HG03064 (cell line): ENCODE measurements around the gene HAO1.

Source experiments
- ATAC-seq: cut with Tn5 transposase; IDR thresholded peaks from one replicate; pipeline ENCODE4 v1.9.1; 2021; ENCODE audit warnings: low read depth; ENCODE audit not compliant: unreplicated experiment

The HAO1 gene

DNA sequence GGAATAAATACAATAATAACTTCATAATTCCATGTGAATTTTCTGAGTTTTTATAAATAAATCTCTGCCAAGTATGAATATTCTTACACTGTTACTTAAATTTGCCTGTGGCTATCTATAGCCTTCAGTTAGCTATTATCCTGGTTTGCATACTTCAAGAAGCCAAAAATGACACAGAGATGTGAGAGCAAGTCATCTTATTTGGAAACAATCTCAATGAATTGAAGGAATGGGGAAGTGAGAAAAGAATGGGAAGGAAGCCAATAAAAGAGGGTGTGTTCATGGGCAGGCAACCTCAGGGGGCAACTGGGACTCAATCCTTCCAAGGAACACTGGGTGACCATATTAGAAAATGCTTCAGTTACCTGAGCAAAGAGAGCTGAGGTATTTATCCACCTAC lies 9.9 kb downstream of the HAO1 start:
- ATAC-seq: no peak

DNA sequence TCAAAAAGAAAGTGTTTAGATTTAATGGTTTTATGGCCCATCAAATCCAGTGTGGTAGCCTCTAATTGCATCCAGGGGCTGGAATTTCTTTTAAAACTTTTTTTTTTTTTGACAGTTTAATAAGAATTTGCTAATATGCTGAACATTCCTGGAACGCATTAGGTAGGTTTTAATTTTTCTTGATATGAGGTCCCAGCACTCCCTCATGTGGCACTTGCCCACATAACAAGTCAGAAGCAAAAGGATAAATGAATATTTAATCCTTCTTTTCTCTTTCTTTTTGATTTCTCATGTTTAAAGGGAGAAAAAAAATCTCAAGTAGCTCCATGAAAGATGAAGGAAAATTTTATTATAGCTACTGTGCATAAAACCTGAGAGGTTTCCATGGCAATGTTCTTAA lies 13.5 kb downstream of the HAO1 start:
- no peak for ATAC-seq

DNA sequence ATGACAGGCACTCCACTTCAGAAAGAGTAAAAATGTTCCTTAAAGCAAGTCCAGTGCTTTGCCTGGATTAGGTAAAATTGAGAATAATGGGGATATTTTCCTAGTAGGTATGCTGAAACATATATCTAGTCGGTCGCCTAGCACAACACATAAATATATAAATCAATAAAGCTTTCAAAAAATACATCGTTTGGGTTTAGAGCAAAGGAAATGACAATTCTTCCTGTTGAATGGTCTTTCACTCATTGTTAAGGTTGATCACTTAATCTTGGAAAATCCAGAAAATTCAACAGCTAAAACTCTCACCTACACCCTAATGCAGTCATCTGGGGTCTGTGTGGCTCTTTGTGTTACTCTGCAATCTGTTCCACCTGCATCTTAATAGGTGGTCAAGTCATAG lies 13.9 kb downstream of the HAO1 start:
- no peak for ATAC-seq

DNA sequence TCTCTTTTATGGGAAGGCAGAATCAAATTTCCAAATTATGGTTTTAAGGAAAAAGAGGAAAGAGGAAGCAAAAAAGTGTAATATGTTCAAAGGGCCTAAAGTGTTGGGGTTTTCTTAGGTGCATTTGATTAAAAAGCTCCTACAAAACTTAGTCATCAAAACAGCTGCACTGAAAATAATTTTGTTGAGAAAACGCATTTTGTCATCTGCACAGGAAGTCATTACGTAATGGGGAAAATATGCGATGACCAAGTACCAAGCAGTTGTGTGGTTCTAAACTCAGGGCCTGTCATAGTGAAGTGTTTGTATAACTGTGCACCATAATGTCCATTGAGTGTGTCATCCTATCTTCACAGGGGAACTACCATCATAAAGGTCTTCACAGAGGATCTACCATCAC lies 15.6 kb downstream of the HAO1 start:
- ATAC-seq: no peak

DNA sequence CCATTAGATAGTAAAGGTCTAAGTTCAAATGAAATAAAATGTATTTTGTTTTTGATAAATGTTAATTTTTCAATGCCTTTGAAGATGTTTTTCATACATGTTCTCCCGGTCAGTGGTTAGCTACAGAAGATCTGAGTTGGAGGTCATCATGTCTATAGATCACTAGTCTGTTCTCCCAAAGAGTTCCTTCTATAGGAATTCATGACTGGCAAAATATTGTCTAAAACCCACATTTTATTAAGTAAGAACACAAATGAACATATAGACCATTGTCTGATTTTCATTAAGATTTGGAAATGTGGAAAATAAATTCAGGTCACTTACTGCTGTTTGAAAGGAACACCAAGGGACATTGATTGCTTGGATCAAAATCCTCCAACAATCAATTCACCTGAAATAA lies 23.6 kb downstream of the HAO1 start:
- ATAC-seq: no peak

DNA sequence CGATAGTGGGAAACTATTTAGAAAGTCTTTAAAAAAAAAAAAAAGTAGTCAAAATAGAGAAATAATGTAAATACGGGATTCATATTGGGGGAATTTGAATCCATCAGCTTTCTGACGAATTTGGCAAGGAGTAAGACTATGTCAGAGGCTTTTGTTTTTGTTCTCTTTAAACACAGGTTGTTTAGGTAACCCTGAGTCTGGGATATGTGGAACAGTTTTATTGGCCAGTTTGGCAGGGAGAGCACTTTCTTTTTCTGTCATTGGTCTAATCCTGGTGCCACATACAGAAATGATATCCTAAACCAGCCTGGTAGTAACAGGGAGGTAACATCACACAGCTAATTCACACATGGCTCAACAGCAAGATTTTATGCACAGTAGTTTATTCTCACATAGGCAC lies 27.7 kb downstream of the HAO1 start:
- ATAC-seq: no peak

DNA sequence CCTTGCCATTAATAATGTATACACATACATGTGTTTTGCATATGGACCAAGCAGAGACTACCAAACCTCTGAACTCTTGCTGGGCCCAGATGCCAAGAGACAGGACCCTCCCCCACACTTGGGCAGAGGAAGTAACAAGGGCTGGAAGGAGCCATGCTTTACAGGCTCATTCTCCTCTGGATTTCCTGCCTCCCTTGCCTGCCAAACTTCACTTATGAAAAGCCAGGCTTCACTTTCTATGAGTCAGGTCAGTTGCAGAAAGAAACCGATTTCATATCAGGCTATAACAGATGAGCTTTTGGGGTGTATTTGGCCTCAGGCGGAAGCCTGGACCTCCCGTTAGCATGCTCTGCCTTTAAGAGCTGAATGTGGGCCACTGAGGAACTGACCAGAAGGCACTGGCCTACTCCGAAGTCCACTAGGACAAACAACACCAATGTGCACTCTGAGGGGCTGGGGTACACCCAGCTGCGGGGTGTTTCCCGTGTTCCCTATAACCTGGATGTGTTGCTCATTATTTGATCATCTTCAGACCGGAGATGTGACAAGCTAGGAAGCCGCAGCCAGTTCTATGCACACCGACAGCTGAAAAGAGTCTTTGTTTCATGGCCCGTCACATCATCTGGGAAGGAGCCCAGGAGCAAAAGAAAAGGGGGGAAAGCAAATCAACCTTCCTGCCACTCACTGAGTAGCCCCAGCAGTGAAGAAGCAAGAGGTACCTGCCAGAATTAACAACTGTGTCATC lies 28.5 kb downstream of the HAO1 start:
- ATAC-seq: no peak

DNA sequence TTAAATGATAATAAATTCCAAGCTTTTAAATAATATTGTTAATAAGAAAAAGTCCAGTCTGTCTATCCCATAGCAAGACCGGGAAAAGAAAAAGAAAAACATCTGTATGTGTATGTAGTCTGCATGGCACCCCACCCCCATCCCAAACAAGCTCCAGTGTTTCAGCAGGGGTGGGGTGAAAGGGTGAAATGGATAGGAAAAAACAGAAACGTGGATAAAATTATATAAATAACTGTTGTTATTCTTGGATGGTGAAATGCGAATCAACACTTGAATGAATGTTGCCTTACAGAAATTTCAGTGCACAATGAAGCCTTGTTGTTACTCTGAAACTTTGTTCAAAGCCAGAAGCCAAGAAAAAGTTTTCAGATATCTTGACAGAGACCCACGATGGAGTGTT lies 31.4 kb downstream of the HAO1 start:
- no peak for ATAC-seq

DNA sequence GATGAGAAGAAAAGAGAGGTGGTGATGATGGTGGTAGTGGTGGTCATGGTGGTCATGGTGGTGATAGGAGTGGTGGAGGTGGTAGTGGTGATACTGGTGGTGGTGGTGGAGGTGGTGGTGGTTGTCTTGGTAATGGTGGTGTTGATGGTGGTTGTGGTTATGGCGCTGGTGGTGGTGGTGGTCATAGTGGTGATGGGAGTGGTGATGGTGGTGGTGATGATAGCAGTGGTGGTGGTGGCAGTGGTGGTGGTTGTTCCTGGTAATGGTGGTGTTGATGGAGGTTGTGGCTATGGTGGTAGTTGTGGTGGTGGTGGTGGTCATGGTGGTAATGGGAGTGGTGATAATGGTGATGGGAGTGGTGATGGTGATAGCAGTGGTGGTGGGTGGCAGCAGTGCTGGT lies 36.8 kb downstream of the HAO1 start:
- no peak for ATAC-seq

DNA sequence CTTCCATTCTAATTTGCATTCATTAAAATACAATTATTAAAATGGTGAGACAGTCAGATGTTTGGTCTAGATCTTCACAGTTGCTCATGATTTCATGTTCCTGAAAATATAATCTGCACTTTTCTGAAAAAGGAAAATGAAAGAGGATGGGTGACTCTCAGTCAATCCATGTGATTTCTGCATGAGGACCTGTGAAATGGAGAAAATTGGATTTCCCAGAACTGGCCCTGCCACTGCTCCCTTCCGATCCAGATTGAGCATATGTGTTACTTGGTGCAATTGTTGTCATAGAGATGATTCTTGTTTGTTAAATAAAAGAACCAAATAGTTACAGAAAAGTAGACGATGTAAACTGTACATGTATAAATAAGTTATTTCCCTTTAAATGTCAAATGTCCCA lies 37.4 kb downstream of the HAO1 start:
- no peak for ATAC-seq

DNA sequence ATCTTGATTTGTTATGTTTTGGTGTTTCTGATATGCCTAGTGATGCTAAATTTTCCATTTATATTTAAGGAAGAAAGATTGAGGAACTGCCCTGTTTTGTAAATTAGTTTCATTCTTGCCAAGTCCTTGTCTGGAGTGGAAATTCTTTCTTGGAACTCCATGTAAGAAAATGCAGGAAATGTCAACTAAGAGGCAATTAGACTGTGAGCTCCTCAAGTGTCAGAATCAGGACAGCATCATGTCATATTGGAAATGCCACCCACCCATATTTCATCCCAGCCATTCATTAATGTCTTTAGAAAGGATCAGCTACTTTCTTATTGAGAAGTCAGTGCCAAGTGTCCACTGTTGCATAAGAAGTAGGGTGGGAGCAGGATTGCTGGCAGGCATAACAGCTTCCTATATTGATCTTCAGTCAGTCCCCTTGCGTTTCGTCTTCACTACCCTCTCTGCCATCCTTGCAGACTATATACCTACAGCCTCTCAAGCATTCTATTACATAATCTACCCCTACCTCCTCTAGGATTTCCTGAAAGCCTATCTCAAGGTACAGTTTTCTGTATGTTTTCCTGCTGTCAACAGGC lies 42.4 kb downstream of the HAO1 start:
- no peak for ATAC-seq

DNA sequence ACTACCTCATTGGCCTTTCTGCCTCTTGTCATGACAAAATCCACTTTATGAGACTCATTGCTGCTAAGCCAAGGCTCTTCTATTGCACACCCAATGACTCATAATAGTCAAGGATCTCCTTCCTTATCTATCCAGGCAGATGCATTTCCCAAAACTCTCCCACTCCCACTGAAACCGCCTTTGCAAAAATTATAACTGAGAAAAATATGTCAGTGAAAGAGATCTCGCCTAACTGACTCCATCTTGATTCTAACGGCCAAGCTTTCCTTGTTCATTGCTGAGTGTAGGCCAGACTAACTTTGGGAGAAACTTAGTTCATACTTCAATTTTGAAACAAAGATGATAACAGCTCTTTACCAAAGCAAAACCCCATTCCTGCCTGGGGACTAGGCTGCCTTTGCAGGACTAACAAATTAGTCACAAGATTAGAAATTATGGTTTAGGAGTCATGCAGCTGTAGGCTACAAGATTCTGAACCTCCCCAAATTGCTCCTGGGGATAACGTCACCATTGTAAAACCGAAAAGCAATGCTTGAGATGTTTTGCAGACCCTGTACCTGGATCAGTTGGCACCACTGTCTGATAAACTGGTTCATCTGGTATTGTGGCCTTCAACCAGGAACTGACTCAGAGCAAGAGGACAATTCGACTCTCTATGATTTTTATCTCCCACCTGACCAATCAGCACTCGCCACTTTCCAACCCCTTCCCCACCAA lies 47.1 kb downstream of the HAO1 start:
- no peak for ATAC-seq

DNA sequence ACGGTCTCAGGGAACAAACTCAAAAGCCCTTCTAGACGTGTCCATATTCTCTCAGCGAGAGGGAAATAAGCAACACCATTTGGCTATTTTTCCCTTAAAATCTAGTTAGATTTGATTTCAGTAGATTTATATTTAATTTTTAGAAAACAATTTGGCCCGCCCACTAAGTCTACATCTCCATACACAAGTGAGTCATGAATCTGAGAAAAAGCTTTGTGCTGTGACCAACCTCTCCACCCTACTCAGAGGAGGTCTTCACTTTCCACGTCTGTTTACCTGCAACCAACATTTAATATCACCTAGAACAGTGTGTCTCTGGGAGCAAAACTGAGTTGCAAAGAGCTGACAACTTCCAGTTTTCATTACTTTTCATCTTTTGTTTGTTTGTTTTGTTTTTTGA lies 48.6 kb downstream of the HAO1 start:
- ATAC-seq: no peak

DNA sequence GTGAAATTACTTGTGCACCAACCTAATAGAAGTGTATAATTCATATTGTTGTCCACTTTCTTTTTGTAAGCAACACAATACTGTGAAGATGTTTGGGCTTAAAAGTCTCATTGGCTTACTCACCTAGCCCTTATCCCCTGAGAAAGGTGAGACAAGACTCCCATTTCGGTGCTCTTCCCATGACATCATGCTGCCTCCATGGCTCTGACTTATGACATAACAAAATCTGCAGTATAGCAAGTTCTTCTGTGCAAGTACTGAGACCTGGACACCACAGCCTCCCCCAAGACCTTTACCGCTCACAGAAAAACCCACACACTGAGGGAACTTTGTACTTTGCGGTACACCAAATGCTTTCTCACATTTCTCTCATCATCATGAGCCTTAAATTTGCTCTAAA lies 50.5 kb downstream of the HAO1 start:
- no peak for ATAC-seq

DNA sequence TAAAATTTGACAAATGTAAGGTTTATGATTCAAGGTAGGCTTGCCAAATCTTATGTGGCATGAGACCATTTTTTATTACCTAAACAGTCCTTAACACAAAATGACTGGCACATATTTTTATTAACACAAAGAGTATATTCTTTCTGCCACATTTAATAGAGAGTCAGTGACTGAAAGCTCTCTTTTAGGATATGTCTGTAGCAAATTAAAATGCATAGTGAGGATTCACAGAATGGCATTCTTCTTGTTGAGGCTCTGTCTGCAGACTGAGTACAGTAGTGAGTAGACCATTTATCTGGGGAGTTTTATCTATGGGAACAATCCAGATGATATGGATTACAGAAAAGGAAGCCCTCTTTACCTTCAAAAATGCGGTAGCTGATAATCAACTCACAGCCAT lies 56.5 kb downstream of the HAO1 start:
- no peak for ATAC-seq

DNA sequence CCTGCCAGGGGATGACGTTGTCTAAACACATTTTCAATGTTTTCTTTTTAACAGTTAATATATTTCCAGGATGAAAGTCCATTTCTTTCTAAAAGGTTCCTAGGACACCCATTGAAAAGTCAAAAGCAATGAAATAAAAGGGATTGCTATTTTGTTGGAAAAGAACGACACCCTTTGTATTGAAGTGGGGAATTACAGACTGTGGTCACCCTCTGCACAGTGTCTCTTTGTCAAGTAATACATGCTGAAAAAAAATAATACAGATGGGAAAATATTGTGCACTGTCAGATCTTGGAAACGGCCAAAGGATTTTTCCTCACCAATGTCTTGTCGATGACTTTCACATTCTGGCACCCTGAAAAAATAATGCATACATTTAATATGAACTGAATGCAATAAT lies 56.9 kb downstream of the HAO1 start:
- ATAC-seq: no peak

DNA sequence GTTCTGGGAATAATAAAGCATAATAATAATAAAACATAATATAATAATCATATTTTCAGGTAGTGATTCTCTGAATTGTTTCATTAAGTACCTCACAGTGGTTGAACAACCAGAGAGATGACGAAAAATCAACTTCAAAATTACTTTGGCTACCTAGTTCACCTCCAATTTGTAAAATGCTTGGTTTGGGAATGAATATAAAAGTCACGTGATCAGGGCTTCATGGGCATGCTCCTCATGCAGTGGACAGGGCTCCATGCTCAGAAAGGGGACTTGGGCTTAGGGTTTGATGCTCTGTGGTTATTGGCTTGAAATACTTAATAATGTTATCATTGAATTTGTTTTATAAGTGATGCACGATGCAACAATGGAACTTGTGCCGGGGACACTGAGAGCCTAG lies 58.2 kb downstream of the HAO1 start:
- no peak for ATAC-seq

DNA sequence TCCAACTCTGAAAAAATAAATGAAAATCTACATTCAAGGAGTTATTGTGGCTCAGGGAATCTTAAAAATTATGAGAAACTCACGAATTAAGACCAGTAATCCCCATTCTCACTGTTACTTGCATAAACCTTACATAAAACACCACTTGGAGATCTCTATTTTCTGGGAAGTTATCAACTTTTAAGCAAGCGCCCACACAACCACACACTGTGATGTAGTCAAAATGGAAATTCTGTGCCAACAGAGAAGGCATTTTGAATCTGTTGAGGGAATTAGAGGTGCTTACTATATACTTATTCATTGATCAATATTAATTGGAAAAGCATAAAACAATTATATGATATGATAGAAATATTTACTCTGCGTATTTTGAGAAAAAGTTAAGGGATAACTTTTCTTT lies 58.7 kb downstream of the HAO1 start:
- ATAC-seq: no peak

DNA sequence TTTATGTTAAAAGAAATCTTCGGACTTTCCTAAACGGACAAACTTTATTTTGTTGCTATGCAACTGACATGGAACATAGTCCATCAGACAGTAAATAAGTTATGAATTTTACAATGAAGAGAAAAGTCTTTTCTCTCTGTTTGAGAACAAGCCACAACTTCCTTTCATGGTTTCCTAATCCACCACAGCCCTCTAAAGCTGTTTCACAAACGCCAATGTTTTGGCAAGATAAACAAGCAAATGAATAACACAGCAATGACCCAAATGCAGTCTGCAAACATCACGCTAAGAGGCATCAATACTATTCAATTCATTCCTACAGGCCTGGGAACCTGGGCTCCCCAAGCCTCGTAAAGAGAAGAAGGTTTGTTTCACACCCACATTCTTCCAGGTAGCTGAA lies 60.4 kb downstream of the HAO1 start:
- ATAC-seq: no peak

DNA sequence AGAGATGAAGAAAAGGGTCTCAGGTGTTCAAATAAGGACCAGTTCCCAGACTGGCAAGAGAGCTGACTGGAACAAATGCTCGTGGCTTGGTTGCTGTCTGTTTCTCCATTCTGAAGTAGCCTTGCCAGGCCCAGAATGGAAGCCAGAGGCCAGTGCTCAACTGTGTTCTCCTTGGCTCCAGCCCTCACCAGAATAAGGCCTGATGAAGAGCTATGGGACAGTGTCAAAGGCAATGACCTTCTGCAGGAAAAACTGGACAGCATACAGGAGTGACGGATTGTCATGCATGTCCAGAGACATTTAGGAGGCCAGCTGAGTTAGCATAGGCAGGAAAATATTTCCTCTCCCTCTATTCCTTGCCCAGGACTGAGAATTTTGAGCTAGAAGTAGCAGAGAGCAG lies 72.2 kb downstream of the HAO1 start:
- no peak for ATAC-seq

DNA sequence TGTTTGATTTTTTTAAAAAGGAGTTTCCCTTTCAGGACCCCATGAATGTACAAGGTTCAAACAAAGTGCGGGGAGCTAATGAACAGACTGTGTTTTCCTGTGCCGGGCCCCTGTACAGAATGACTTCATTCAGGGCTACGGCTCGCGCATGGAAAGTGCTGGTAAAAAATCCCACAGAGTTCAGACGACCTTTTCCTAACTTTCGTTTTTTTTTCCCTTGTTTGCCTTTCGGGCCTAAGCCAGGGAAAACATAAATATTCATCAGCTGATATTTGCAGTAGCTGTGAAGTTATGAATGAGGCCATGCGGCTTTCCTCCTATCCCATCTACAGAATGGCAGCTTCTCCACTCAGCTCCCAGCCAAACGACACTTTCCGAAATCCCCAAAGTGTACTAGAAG lies 74.0 kb downstream of the HAO1 start:
- no peak for ATAC-seq

DNA sequence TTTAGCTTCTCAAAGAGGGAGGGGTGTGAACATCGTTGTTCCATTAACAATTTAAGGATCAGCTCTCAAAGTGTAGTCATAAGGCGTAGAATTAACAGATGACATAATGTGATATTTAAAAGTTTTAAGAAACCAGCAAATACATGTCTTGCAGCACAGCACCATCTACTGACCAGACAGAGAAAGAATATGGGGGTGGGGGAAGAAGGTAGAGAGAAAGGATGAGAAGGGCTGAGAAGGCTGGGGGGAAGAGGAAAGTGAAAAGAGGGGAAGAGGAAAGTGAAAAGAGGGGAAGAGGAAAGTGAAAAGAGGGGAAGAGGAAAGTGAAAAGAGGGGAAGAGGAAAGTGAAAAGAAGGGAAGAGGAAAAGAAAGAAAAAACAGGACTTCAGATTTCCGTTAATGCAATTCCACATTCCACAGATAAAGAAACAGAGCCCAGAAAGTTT lies 80.9 kb downstream of the HAO1 start:
- ATAC-seq: no peak
